CD4-positive, alpha-beta T cell treated with Interleukin-12 subunit alpha and Interleukin-12 subunit beta, for 1 hour (primary cell): Measurements from ENCODE around the gene ANAPC5.
"Not testable (repeated sequence)": the region's sequence is repeated elsewhere in the genome, so short reads cannot be mapped to it uniquely, and the experiment has no call there.

Source experiments
- DNase-seq: peaks from one replicate; pipeline ENCODE4 v3.0.0-alpha.2; 2020

Gene ANAPC5

GRCh38 chr12:121284551-121285390 lies 67.4 kb downstream of the ANAPC5 start:
- no peak for DNase-seq

- DNase-seq, result no peak
Measured at GRCh38 chr12:121283841-121284240, 68.4 kb downstream of the ANAPC5 start.

GRCh38 chr12:121283388-121283787 lies 68.8 kb downstream of the ANAPC5 start:
- no peak for DNase-seq

- not testable (repeated sequence) for DNase-seq
Measured at GRCh38 chr12:121282910-121283309, 69.3 kb downstream of the ANAPC5 start.

GRCh38 chr12:121282072-121282742 lies 70.0 kb downstream of the ANAPC5 start:
- no peak for DNase-seq

- not testable (repeated sequence) for DNase-seq
Measured at GRCh38 chr12:121281116-121281515, 71.1 kb downstream of the ANAPC5 start.

GRCh38 chr12:121280531-121280930 lies 71.7 kb downstream of the ANAPC5 start:
- DNase-seq, result not testable (repeated sequence)

GRCh38 chr12:121279507-121279915 lies 72.7 kb downstream of the ANAPC5 start:
- no peak for DNase-seq

- no peak for DNase-seq
Measured at GRCh38 chr12:121279071-121279375, 73.2 kb downstream of the ANAPC5 start.

- no peak for DNase-seq
Measured at GRCh38 chr12:121278169-121279070, 73.8 kb downstream of the ANAPC5 start.

- no peak for DNase-seq
Measured at GRCh38 chr12:121277374-121277759, 74.8 kb downstream of the ANAPC5 start.

GRCh38 chr12:121274036-121274763 lies 78.0 kb downstream of the ANAPC5 start:
- no peak for DNase-seq

- no peak for DNase-seq
Measured at GRCh38 chr12:121273364-121273896, 78.8 kb downstream of the ANAPC5 start.

GRCh38 chr12:121267822-121268221 lies 84.4 kb downstream of the ANAPC5 start:
- DNase-seq, result no peak

- DNase-seq, result no peak
Measured at GRCh38 chr12:121264951-121265515, 87.2 kb downstream of the ANAPC5 start.

GRCh38 chr12:121264135-121264534 lies 88.1 kb downstream of the ANAPC5 start:
- no peak for DNase-seq

GRCh38 chr12:121263206-121263935 lies 88.8 kb downstream of the ANAPC5 start:
- DNase-seq, result no peak

GRCh38 chr12:121261398-121261797 lies 90.8 kb downstream of the ANAPC5 start:
- no peak for DNase-seq

GRCh38 chr12:121260091-121260490 lies 92.1 kb downstream of the ANAPC5 start:
- DNase-seq, result no peak

GRCh38 chr12:121259074-121259473 lies 93.1 kb downstream of the ANAPC5 start:
- no peak for DNase-seq
